Pancreas (tissue), 10 donors: ENCODE results near the gene NPHP4. TPM values are rescaled to one million over a fixed set of nuclear protein-coding genes. Genes with fewer than 3 reads are reported as not detected.

Experiments
- ATAC-seq, 4 donors: fragments of 200-7000 bp; cut with Tn5 transposase; one replicate each; pipeline versions ENCODE4 v1.8.0 to v1.9.1; 2020; ENCODE audit warnings: mild to moderate bottlenecking in 4 of 4, moderate library complexity in 4 of 4
- DNase-seq, 6 donors: peaks; one replicate each; pipeline ENCODE4 v3.0.0-alpha.2; 2020
- FAIRE-seq: peaks from 2 replicates; lab custom pipeline; 2012; peaks lifted over from hg19 to GRCh38; lab: Jason Lieb, UNC
- H3K27ac ChIP-seq, 4 donors: fragments of 200-600 bp; sonication (generic); 1 replicate in 3 of 4; 2 replicates in 1 of 4; pipeline versions ENCODE4 v1.5.0 to v1.8.0; 2020
- H3K27me3 ChIP-seq, 4 donors: fragments of 200-600 bp; one replicate each; pipeline ENCODE4 v1.8.0; 2021
- H3K36me3 ChIP-seq, 3 donors: fragments of 200-600 bp; sonication (generic) in 1 of 3; one replicate each; pipeline versions ENCODE4 v1.5.0 to v1.8.0; 2020 to 2021
- H3K4me1 ChIP-seq, 3 donors: fragments of 200-600 bp; one replicate each; pipeline ENCODE4 v1.8.0; 2021
- H3K4me3 ChIP-seq, 4 donors: fragments of 200-600 bp; sonication (generic) in 2 of 4; one replicate each; pipeline versions ENCODE4 v1.5.0 to v1.8.0; 2020 to 2021
- H3K9me3 ChIP-seq, 4 donors: fragments of 200-600 bp; one replicate each; pipeline ENCODE4 v1.8.0; 2021
- CTCF ChIP-seq, 4 donors: fragments of 200-600 bp; sonication (generic) in 3 of 4; IDR thresholded peaks; one replicate each; pipeline versions ENCODE4 v1.5.0 to v1.8.0; 2021; ENCODE audit warnings: antibody characterized with exemption in 4 of 4
- WGBS, 2 donors: extraction: QIAGEN DNeasy Blood & Tissue Kit; methylation state at CpG; one replicate each; pipeline ENCODE4 v1.1.7; 2013; 5-methylcytosine and 5-hydroxymethylcytosine counted together
- intact Hi-C, 3 donors: fragments of 100-400 bp; cut with DNase I; formaldehyde crosslinking; loops; one replicate each; pipeline versions ENCODE4 v1.11.1 to v1.14.2; 2022
- polyA plus RNA-seq, 2 donors: library from polyadenylated mRNA; stranded (reverse); fragments of 200-250 nt; gene quantifications; one replicate each; pipeline ENCODE4 v1.2.3, GENCODE V29; 2013
- total RNA-seq, 6 donors: library from RNA; stranded (reverse); fragmentation: NEBNext Ultra II Directional in 4 of 6; extraction: Animal tissue kit (Norgen Biotek cat#: 25700) in 4 of 6; gene quantifications; one replicate each; pipeline versions ENCODE4 v1.2.1 to v1.2.4, GENCODE V29; 2021 to 2023
- donor health status: healthy with polysubstance abuse.
- donor health status: DM: no; HTN: no; CAD: no; lungs with moderate emphysema.
- donor health status: DM: no; HTN: no; CAD: no.
- donor health status: control.
- donor health status: control.
- donor health status: Bipolar disorder and iron deficiency.
- donor health status: DM: yes; HTN: yes; CAD: no.
- donor health status: DM: no; HTN: no; CAD: no.
- donor health status: DM: no; HTN: no; CAD: no.
- donor health status: DM: yes; HTN: yes; CAD: no.

The NPHP4 gene
- total and polyA plus RNA-seq, 8 donors, result 4.0 to 9.7 (median 5.7) TPM

- intact Hi-C loops, result no loop called here
- DNase-seq (no peak), ATAC-seq (no peak), FAIRE-seq (no peak)
- Histone ChIP-seq H3K27ac (no peak overlapping the region), H3K9me3 (no peaks in the 10 kb centered on the region), H3K36me3 (peaks cover 0 to 6% (median 0%) of the 10 kb centered on the region in 3 donors), H3K4me1 (no peaks in the 10 kb centered on the region), H3K4me3 (no peak overlapping the region), H3K27me3 (no peaks in the 10 kb centered on the region)
- WGBS, 2 donors, result 91 to 92% methylated on average over 16 of the region's 16 CpGs
- TF ChIP-seq CTCF (IDR thresholded peaks at IDR 0.05), result no peak
These were observed 128.0 kb downstream of the NPHP4 start for GRCh38 chr1:5864256-5864655.

- no peak overlapping the region for H3K27ac ChIP-seq
- intact Hi-C loops, result no loop called here
These were observed 129.0 kb downstream of the NPHP4 start for GRCh38 chr1:5863238-5863637.

GRCh38 chr1:5861871-5862825 is 130.1 kb downstream of the NPHP4 start:
- H3K9me3 ChIP-seq, result no peaks in the 10 kb centered on the region
- H3K36me3 ChIP-seq, result no peaks in the 10 kb centered on the region
- no peak overlapping the region for H3K27ac ChIP-seq
- 90 to 93% methylated on average over 27 of the region's 27 CpGs for WGBS, 2 donors
- FAIRE-seq, result no peak
- H3K4me3 ChIP-seq, result no peak overlapping the region
- no peaks in the 10 kb centered on the region for H3K27me3 ChIP-seq
- DNase-seq, result peak in 1 of 6 donors; percentile 35
- intact Hi-C loops, result no loop called here
- ATAC-seq, result no peak
- no peak for TF ChIP-seq CTCF (IDR thresholded peaks at IDR 0.05)
- no peaks in the 10 kb centered on the region for H3K4me1 ChIP-seq

More at GRCh38 chr1:5863238-5863637, 129.0 kb downstream of the NPHP4 start:
- Histone ChIP-seq H3K4me1 (no peaks in the 10 kb centered on the region), H3K9me3 (no peaks in the 10 kb centered on the region), H3K36me3 (peaks cover 0 to 6% (median 0%) of the 10 kb centered on the region in 3 donors), H3K4me3 (no peak overlapping the region), H3K27me3 (no peaks in the 10 kb centered on the region)
- DNase-seq, result peak in 1 of 6 donors; percentile 19
- no peak for FAIRE-seq
- WGBS, 2 donors, result 92 to 93% methylated on average over 17 of the region's 17 CpGs
- no peak for ATAC-seq
- no peak for TF ChIP-seq CTCF (IDR thresholded peaks at IDR 0.05)

- no peaks in the 10 kb centered on the region for H3K9me3 ChIP-seq
- no peak for ATAC-seq
- H3K27me3 ChIP-seq, result no peaks in the 10 kb centered on the region
- FAIRE-seq, result no peak
- no peaks in the 10 kb centered on the region for H3K4me1 ChIP-seq
- H3K27ac ChIP-seq, result no peak overlapping the region
- WGBS, 2 donors, result 91 to 95% methylated on average over 19 of the region's 19 CpGs
- TF ChIP-seq CTCF (IDR thresholded peaks at IDR 0.05), result no peak
- H3K4me3 ChIP-seq, result no peak overlapping the region
- no peaks in the 10 kb centered on the region for H3K36me3 ChIP-seq
- intact Hi-C loops, result no loop called here
- DNase-seq, result peak in 1 of 6 donors; percentile 28
These were observed 131.9 kb downstream of the NPHP4 start for GRCh38 chr1:5860277-5860676.

- Histone ChIP-seq H3K4me1 (no peaks in the 10 kb centered on the region), H3K36me3 (no peaks in the 10 kb centered on the region), H3K9me3 (no peaks in the 10 kb centered on the region), H3K4me3 (no peak overlapping the region), H3K27ac (no peak overlapping the region), H3K27me3 (no peaks in the 10 kb centered on the region)
- intact Hi-C loops, result no loop called here
- ATAC-seq (no peak), DNase-seq (peak in 1 of 6 donors; percentile 37), FAIRE-seq (no peak)
- TF ChIP-seq CTCF (IDR thresholded peaks at IDR 0.05), result no peak
- 94 to 96% methylated on average over 16 of the region's 16 CpGs for WGBS, 2 donors
These were observed 132.5 kb downstream of the NPHP4 start for GRCh38 chr1:5859766-5860165.
